Measurements from ENCODE around the gene ZMIZ1.

ZMIZ1 gene

DNA sequence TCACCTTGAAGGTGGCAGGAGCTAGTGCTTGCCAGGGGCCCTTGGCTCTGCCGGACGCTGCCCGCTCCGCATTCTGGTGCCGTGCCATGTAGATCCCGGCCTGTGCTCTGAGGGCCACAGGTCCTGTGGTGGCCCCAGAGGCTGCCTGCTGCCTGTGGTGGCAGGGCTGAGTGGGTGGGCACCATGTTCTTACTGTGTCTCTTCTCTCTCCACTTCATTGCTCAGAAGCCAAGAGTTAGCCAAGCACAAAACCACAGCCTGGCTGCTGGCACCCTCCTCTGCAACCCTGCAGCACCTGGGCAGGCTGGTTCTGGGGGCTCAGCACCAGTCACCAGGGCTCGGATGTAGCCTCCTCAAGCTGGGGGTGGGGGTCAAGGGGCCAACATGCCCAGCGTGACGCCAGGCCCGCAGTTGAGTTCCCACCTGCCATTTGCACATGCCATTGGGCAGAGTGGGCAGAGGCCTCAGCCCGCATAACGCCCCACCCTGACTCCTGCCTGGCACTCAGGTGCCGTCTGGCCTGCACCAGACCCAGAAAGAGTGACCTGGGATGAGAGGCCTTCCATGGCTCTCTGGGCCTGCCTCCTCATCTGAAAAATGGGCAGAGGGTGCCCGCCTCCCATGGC lies 16.3 kb downstream of the ZMIZ1 start:
- ChIA-PET POLR2A (no interaction called here), CTCF (no interaction called here)
- TF ChIP-seq, protein P1, sequence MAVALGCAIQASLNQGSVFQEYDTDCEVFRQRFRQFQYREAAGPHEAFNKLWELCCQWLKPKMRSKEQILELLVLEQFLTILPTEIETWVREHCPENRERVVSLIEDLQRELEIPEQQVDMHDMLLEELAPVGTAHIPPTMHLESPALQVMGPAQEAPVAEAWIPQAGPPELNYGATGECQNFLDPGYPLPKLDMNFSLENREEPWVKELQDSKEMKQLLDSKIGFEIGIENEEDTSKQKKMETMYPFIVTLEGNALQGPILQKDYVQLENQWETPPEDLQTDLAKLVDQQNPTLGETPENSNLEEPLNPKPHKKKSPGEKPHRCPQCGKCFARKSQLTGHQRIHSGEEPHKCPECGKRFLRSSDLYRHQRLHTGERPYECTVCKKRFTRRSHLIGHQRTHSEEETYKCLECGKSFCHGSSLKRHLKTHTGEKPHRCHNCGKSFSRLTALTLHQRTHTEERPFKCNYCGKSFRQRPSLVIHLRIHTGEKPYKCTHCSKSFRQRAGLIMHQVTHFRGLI (tag by site-specific recombination; IDR thresholded peaks at IDR 0.05): no peak
- TF ChIP-seq ZFHX2 (tag by site-specific recombination; conservative IDR thresholded peaks at IDR 0.05): peak; percentile 27; the same call in 1 of the 2 replicates

DNA sequence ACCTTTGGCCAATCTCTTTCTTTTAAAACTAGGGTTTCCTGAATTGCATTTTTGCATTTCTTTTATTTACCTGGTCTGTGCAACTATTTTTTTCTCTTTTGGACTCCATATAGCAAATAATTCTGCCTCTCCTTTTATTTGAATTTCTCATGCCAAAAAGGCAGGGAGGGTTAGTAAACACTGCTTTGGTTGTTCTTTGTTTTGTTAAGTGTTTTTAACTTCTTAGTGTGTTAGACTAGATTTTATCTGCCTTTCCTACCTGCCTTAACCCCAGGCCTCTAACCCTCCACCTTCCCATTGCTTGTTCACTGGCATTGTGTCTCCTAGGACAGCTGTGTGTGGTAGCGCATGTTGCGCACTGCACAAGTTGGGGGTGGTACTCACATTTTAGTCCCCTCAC lies 18.1 kb downstream of the ZMIZ1 start:
- Histone ChIP-seq H3K4me1 (ENCODE audit: control insufficient read depth, insufficient read depth, low read length) (peaks cover 8% of the 10 kb centered on the region; the same call in 1 of the 2 replicates), H3K36me3 (ENCODE audit: control insufficient read depth in 2 of 2, insufficient read depth in 1 of 2, low read length in 2 of 2) (no peaks in the 10 kb centered on the region), H3K9me3 (ENCODE audit: control insufficient read depth, insufficient read depth, low read depth, low read length) (no peaks in the 10 kb centered on the region), H3K27ac (ENCODE audit: extremely low read depth, low read depth, low read length) (no peak overlapping the region), H3K4me3 (ENCODE audit: low read depth, low read length) (no peak overlapping the region)
- TF ChIP-seq, protein P2, sequence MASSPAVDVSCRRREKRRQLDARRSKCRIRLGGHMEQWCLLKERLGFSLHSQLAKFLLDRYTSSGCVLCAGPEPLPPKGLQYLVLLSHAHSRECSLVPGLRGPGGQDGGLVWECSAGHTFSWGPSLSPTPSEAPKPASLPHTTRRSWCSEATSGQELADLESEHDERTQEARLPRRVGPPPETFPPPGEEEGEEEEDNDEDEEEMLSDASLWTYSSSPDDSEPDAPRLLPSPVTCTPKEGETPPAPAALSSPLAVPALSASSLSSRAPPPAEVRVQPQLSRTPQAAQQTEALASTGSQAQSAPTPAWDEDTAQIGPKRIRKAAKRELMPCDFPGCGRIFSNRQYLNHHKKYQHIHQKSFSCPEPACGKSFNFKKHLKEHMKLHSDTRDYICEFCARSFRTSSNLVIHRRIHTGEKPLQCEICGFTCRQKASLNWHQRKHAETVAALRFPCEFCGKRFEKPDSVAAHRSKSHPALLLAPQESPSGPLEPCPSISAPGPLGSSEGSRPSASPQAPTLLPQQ (tag by site-specific recombination; IDR thresholded peaks at IDR 0.05): no peak
- TF ChIP-seq, protein P3, sequence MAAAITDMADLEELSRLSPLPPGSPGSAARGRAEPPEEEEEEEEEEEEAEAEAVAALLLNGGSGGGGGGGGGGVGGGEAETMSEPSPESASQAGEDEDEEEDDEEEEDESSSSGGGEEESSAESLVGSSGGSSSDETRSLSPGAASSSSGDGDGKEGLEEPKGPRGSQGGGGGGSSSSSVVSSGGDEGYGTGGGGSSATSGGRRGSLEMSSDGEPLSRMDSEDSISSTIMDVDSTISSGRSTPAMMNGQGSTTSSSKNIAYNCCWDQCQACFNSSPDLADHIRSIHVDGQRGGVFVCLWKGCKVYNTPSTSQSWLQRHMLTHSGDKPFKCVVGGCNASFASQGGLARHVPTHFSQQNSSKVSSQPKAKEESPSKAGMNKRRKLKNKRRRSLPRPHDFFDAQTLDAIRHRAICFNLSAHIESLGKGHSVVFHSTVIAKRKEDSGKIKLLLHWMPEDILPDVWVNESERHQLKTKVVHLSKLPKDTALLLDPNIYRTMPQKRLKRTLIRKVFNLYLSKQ (tag by site-specific recombination; IDR thresholded peaks at IDR 0.05; ENCODE audit: borderline replicate concordance): no peak
- ChIA-PET POLR2A (no interaction called here), CTCF (interaction anchor here (0.6 kb wide), 1 partner anchor 116 kb away, joined by 4 read pairs; no protein-coding TSS in a partner anchor)

More for the DNA sequence above, 16.3 kb downstream of the ZMIZ1 start:
- Histone ChIP-seq H3K36me3 (ENCODE audit: control insufficient read depth in 2 of 2, insufficient read depth in 1 of 2, low read length in 2 of 2) (no peaks in the 10 kb centered on the region), H3K4me1 (ENCODE audit: control insufficient read depth, insufficient read depth, low read length) (peaks cover 8% of the 10 kb centered on the region; the same call in 1 of the 2 replicates), H3K9me3 (ENCODE audit: control insufficient read depth, insufficient read depth, low read depth, low read length) (no peaks in the 10 kb centered on the region), H3K27ac (ENCODE audit: extremely low read depth, low read depth, low read length) (no peak overlapping the region), H3K4me3 (ENCODE audit: low read depth, low read length) (no peak overlapping the region)

DNA sequence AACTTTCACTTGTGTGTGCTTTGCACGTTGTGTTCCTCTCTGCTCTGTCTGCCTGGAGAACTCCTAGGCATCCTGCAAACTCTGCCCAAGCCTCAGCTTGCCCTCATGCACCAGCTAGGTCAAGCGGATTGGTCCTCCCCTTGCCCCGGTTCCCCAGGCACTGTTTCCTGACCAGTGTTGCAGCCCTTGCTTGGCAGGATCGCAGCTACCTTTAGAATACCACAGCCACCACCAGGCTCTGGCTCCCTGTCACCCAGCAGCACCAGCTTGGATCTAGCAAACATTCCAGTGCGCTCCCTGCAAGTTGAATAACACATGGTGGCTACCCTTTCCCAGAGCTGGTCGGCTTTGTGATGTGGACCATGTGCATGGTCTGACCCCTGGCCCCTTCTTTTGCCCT lies 19.0 kb downstream of the ZMIZ1 start:
- Histone ChIP-seq H3K36me3 (ENCODE audit: control insufficient read depth in 2 of 2, insufficient read depth in 1 of 2, low read length in 2 of 2) (no peaks in the 10 kb centered on the region), H3K4me1 (ENCODE audit: control insufficient read depth, insufficient read depth, low read length) (peaks cover 8% of the 10 kb centered on the region; the same call in 1 of the 2 replicates)
- CTCF ChIA-PET: interaction anchor here (1.4 kb wide), 1 partner anchor 107 kb away, joined by 4 read pairs; no protein-coding TSS in a partner anchor
- TF ChIP-seq, protein P2 (tag by site-specific recombination; IDR thresholded peaks at IDR 0.05): no peak
- TF ChIP-seq ZNF658 (tag by site-specific recombination; IDR thresholded peaks at IDR 0.05): no peak
- no peak for TF ChIP-seq ZNF221 (tag by site-specific recombination; IDR thresholded peaks at IDR 0.05; ENCODE audit: borderline replicate concordance)
- TF ChIP-seq ZNF274 (IDR thresholded peaks at IDR 0.05; ENCODE audit: low read length): no peak
- TF ChIP-seq ZNF274 (tag by site-specific recombination; IDR thresholded peaks at IDR 0.05; ENCODE audit: borderline replicate concordance): no peak
- TF ChIP-seq RBAK (tag by site-specific recombination; IDR thresholded peaks at IDR 0.05): no peak
- TF ChIP-seq ZNF600 (tag by site-specific recombination; IDR thresholded peaks at IDR 0.05): no peak
- TF ChIP-seq, protein P4, sequence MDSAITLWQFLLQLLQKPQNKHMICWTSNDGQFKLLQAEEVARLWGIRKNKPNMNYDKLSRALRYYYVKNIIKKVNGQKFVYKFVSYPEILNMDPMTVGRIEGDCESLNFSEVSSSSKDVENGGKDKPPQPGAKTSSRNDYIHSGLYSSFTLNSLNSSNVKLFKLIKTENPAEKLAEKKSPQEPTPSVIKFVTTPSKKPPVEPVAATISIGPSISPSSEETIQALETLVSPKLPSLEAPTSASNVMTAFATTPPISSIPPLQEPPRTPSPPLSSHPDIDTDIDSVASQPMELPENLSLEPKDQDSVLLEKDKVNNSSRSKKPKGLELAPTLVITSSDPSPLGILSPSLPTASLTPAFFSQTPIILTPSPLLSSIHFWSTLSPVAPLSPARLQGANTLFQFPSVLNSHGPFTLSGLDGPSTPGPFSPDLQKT (IDR thresholded peaks at IDR 0.05; ENCODE audit: borderline replicate concordance, low read depth, low read length): no peak
- TF ChIP-seq BCL11A (tag by site-specific recombination; IDR thresholded peaks at IDR 0.05; ENCODE audit: low read depth): no peak
- no peak for TF ChIP-seq ZSCAN30 (tag by site-specific recombination; IDR thresholded peaks at IDR 0.05)
- no peak for TF ChIP-seq ZNF433 (tag by site-specific recombination; IDR thresholded peaks at IDR 0.05; ENCODE audit: low read depth)
- no peak for TF ChIP-seq ZNF155 (tag by site-specific recombination; IDR thresholded peaks at IDR 0.05)
- no peak for TF ChIP-seq ZNF768 (tag by site-specific recombination; IDR thresholded peaks at IDR 0.05)
- no peak for TF ChIP-seq ZNF785 (tag by site-specific recombination; IDR thresholded peaks at IDR 0.05)
- no peak for TF ChIP-seq ZNF660 (tag by site-specific recombination; IDR thresholded peaks at IDR 0.05)
- no peak for TF ChIP-seq PRDM1 (tag by site-specific recombination; IDR thresholded peaks at IDR 0.05)

More for the DNA sequence above, 19.0 kb downstream of the ZMIZ1 start:
- H3K27ac ChIP-seq (ENCODE audit: extremely low read depth, low read depth, low read length): no peak overlapping the region
- H3K9me3 ChIP-seq (ENCODE audit: control insufficient read depth, insufficient read depth, low read depth, low read length): no peaks in the 10 kb centered on the region
- POLR2A ChIA-PET: no interaction called here
- H3K4me3 ChIP-seq (ENCODE audit: low read depth, low read length): no peak overlapping the region

Measured in HEK293 (cell line).